Measurements from ENCODE around the gene TEDDM1. TPM values are rescaled to one million over a fixed set of nuclear protein-coding genes. Genes with fewer than 3 reads are reported as not detected.
"Not testable (repeated sequence)": the region's sequence is repeated elsewhere in the genome, so short reads cannot be mapped to it uniquely, and the experiment has no call there.

The TEDDM1 gene
- not detected for polyA plus RNA-seq (2013, experiment 1 of 2; ENCODE audit: insufficient read length)
- not detected for polyA plus RNA-seq (2013, experiment 2 of 2; ENCODE audit: insufficient read length)

- no peak for DNase-seq
Measured at GRCh38 chr1:182400567-182400966, at the start of gene TEDDM1. TSS of gene TEDDM1 (minus strand) at chr1:182400667. CDS start at chr1:182400485, 182 bp downstream.

- DNase-seq: no peak
Measured at GRCh38 chr1:182450087-182450486, 49.6 kb upstream of the TEDDM1 start, which contains the start of gene RGSL1. TSS of gene RGSL1 (plus strand) at chr1:182450146. CDS start at chr1:182450166, 20 bp downstream.

- no peak for DNase-seq
Measured at GRCh38 chr1:182447660-182448059, 47.2 kb upstream of the TEDDM1 start.

GRCh38 chr1:182447124-182447523 is 46.7 kb upstream of the TEDDM1 start:
- not testable (repeated sequence) for DNase-seq

GRCh38 chr1:182446033-182446669 is 45.7 kb upstream of the TEDDM1 start:
- peak; percentile 33 for DNase-seq

- no peak for DNase-seq
Measured at GRCh38 chr1:182444497-182444896, 44.0 kb upstream of the TEDDM1 start.

- no peak for DNase-seq
Measured at GRCh38 chr1:182442333-182442732, 41.9 kb upstream of the TEDDM1 start.

GRCh38 chr1:182441719-182442118 is 41.3 kb upstream of the TEDDM1 start:
- DNase-seq: no peak

GRCh38 chr1:182438326-182438725 is 37.9 kb upstream of the TEDDM1 start:
- DNase-seq: no peak

- DNase-seq: no peak
Measured at GRCh38 chr1:182433580-182433979, 33.1 kb upstream of the TEDDM1 start.

GRCh38 chr1:182431278-182431677 is 30.8 kb upstream of the TEDDM1 start:
- DNase-seq: no peak

- DNase-seq: no peak
Measured at GRCh38 chr1:182430263-182431068, 30.0 kb upstream of the TEDDM1 start.

GRCh38 chr1:182428043-182428442 is 27.6 kb upstream of the TEDDM1 start:
- DNase-seq: no peak

GRCh38 chr1:182426442-182427430 is 26.3 kb upstream of the TEDDM1 start:
- DNase-seq: no peak

GRCh38 chr1:182415789-182416188 is 15.3 kb upstream of the TEDDM1 start:
- no peak for DNase-seq

GRCh38 chr1:182413969-182414368 is 13.5 kb upstream of the TEDDM1 start:
- no peak for DNase-seq

- no peak for DNase-seq
Measured at GRCh38 chr1:182413486-182413885, 13.0 kb upstream of the TEDDM1 start.

GRCh38 chr1:182410620-182411273 is 10.3 kb upstream of the TEDDM1 start:
- no peak for DNase-seq

GRCh38 chr1:182410138-182410537 is 9.7 kb upstream of the TEDDM1 start:
- DNase-seq: no peak

- DNase-seq: no peak
Measured at GRCh38 chr1:182408435-182409075, 8.1 kb upstream of the TEDDM1 start.

- DNase-seq: no peak
Measured at GRCh38 chr1:182407724-182408123, 7.3 kb upstream of the TEDDM1 start.
